ENCODE data around the gene PTPRM. TPM values are rescaled to one million over a fixed set of nuclear protein-coding genes. Genes with fewer than 3 reads are reported as not detected.
A peak's percentile ranks its signal among the peaks of the same experiment; 100 is the strongest.

The PTPRM gene
- total RNA-seq, 1 experiment from 2014 or later, result 100.0 TPM

DNA sequence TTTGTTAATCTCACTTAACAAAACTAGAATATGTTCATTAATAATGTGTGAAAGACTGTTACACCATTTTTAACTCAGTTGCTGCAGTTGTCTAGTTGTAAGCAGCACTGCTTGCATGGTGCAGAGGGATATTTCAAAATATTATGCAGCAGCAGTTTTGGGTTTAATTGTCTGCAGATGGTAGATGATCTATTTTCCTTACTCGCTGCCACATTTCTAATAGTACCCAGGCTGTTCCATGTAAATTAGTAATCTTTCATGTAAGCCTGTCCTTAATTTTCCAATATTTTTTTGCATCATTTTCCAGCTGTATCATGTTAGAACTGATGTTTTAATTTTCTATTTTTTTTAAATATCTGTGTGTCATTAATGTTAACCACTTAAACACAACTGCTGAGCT is 554.0 kb downstream of the PTPRM start:
- intact Hi-C loops (cut with micrococcal nuclease; ENCODE audit: unreplicated experiment), result no loop called here
- peaks cover 19% of the 10 kb centered on the region for H3K4me1 Mint-ChIP-seq (ENCODE audit: low read depth, unreplicated experiment)
- no peak overlapping the region for H3K27ac Mint-ChIP-seq (ENCODE audit: unreplicated experiment)
- ChIA-PET CTCF (no interaction called here), POLR2A (no interaction called here)
- TF ChIP-seq CTCF (IDR thresholded peaks at IDR 0.05; ENCODE audit: insufficient read depth in 1 of 2, low read depth in 1 of 2, low read length in 1 of 2, severe bottlenecking in 1 of 2, unreplicated experiment in 1 of 2), result no peak
- Histone ChIP-seq H3K4me3 (ENCODE audit: low read depth, low read length) (no peak overlapping the region), H3K9me3 (no peaks in the 10 kb centered on the region), H3K36me3 (ENCODE audit: control insufficient read depth, insufficient read depth, low read length) (no peaks in the 10 kb centered on the region; the same call in 1 of the 2 replicates), H3K27me3 (replicated peaks; ENCODE audit: control insufficient read depth, insufficient read depth, low read length) (no peaks in the 10 kb centered on the region), H3K4me1 (peaks cover 47% of the 10 kb centered on the region)
- no peaks in the 10 kb centered on the region for H3K27me3 Mint-ChIP-seq (ENCODE audit: insufficient read depth, unreplicated experiment)
- no peaks in the 10 kb centered on the region for H3K9me3 Mint-ChIP-seq (ENCODE audit: unreplicated experiment)
- BruUV-seq (replicated peaks), result no TSS peak
- H3K4me3 Mint-ChIP-seq (ENCODE audit: unreplicated experiment), result no peak overlapping the region
- no peaks in the 10 kb centered on the region for H3K36me3 Mint-ChIP-seq (ENCODE audit: insufficient read depth, unreplicated experiment)
- no peak for DNase-seq

GRCh38 chr18:8121942-8122480 is 554.9 kb downstream of the PTPRM start:
- POLR2A ChIA-PET, result interaction anchor here (0.6 kb wide), 1 partner anchor 117 kb away, joined by 3 read pairs; no protein-coding TSS in a partner anchor

More at GRCh38 chr18:8121942-8122480, 554.9 kb downstream of the PTPRM start:
- Histone ChIP-seq H3K9me3 (no peaks in the 10 kb centered on the region), H3K27me3 (replicated peaks; ENCODE audit: control insufficient read depth, insufficient read depth, low read length) (no peaks in the 10 kb centered on the region), H3K4me1 (peaks cover 53% of the 10 kb centered on the region), H3K36me3 (ENCODE audit: control insufficient read depth, insufficient read depth, low read length) (no peaks in the 10 kb centered on the region; the same call in 1 of the 2 replicates), H3K4me3 (ENCODE audit: low read depth, low read length) (no peak overlapping the region)
- no peak overlapping the region for H3K4me3 Mint-ChIP-seq (ENCODE audit: unreplicated experiment)
- no peak for TF ChIP-seq CTCF (IDR thresholded peaks at IDR 0.05; ENCODE audit: insufficient read depth in 1 of 2, low read depth in 1 of 2, low read length in 1 of 2, severe bottlenecking in 1 of 2, unreplicated experiment in 1 of 2)
- DNase-seq, result no peak
- CTCF ChIA-PET, result no interaction called here
- H3K27me3 Mint-ChIP-seq (ENCODE audit: insufficient read depth, unreplicated experiment), result no peaks in the 10 kb centered on the region
- no peaks in the 10 kb centered on the region for H3K36me3 Mint-ChIP-seq (ENCODE audit: insufficient read depth, unreplicated experiment)
- peaks cover 26% of the 10 kb centered on the region for H3K4me1 Mint-ChIP-seq (ENCODE audit: low read depth, unreplicated experiment)
- H3K9me3 Mint-ChIP-seq (ENCODE audit: unreplicated experiment), result no peaks in the 10 kb centered on the region
- intact Hi-C loops (cut with micrococcal nuclease; ENCODE audit: unreplicated experiment), result no loop called here
- no TSS peak for BruUV-seq (replicated peaks)
- peak overlapping the region; percentile 16 for H3K27ac Mint-ChIP-seq (ENCODE audit: unreplicated experiment)

Measured in Caco-2 (cell line).